Activated naive CD4-positive, alpha-beta T cell treated with anti-CD3 and anti-CD28 coated beads for 36 hours (primary cell): ENCODE results near the gene NDUFB5. TPM values are rescaled to one million over a fixed set of nuclear protein-coding genes. Genes with fewer than 3 reads are reported as not detected.

Experiments
- CTCF ChIA-PET: fragments of 350-600 bp; sonication (Branson Sonifier 250); formaldehyde crosslinking; loops from one replicate; lab custom pipeline; 2021; ENCODE audit warnings: antibody characterized with exemption; lab: Charles Lee
- DNase-seq: peaks from one replicate; pipeline ENCODE4 v3.0.0-alpha.2; 2020
- H3K27ac Mint-ChIP-seq: one replicate; pipeline ENCODE4 v1.8.0; 2021; ENCODE audit warnings: mild to moderate bottlenecking, mixed read lengths
- H3K27me3 Mint-ChIP-seq: one replicate; pipeline ENCODE4 v1.8.0; 2021; ENCODE audit warnings: low read depth, mixed read lengths
- H3K36me3 Mint-ChIP-seq: one replicate; pipeline ENCODE4 v1.8.0; 2021; ENCODE audit warnings: low read depth, mixed read lengths
- H3K4me1 Mint-ChIP-seq: one replicate; pipeline ENCODE4 v1.8.0; 2021; ENCODE audit warnings: low read depth, mixed read lengths
- H3K4me3 Mint-ChIP-seq: one replicate; pipeline ENCODE4 v1.8.0; 2021; ENCODE audit warnings: mild to moderate bottlenecking, moderate library complexity, mixed read lengths
- H3K9me3 Mint-ChIP-seq: one replicate; pipeline ENCODE4 v1.8.0; 2021; ENCODE audit warnings: mixed read lengths
- intact Hi-C: fragments of 100-400 bp; cut with micrococcal nuclease; formaldehyde crosslinking; loops from one replicate; pipeline ENCODE4 v1.15.1; 2023
- total RNA-seq, 2 experiments: library from RNA; stranded (reverse); gene quantifications; one replicate each; pipeline ENCODE4 v1.2.3, GENCODE V29; 2021

NDUFB5 gene
- total RNA-seq: 100 to 1,000 TPM; 148 to 151 TPM

DNA sequence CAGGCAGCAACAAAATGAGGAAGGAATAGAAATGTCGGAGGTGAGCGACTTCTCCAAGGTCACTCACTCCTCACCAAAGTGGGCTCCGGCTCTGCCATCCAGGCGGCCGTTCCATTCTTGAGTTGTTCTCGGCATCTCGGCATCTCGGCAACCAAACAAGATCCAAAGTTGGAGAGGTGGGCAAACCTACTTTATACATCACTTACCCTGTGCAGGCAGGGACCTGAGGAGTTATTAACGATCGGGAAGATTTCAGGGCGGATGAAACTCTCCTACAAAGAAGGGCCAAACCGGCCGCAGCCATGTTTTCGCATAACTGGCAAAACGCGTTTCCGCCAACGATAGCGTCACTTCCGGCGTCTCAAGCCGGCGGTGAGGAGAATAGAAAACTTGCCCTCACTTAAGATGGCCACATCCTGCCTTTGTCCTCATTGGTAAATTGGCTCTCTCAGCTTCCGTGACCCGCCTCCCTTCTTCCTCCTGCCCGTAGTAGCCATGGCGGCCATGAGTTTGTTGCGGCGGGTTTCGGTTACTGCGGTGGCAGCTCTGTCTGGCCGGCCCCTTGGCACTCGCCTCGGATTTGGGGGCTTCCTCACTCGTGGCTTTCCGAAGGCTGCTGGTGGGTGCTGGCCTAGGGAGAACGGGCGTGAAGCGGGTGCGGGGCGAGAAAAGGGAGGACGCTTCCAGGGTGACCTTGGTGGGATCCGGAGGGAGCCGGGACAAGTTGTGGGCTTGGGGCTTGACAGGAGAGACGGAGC is at the start of gene NDUFB5, which contains the start of gene MRPL47:
Gene NDUFB5, plus strand, starts transcription at position 474 of the 758 bp plus-strand sequence. Its CDS starts 22 bp downstream, at position 496.
Gene MRPL47, minus strand, starts transcription at position 318 of the 758 bp plus-strand sequence. Its CDS starts 14 bp downstream, at position 304.
- Mint-ChIP-seq H3K27me3 (no peaks in the 10 kb centered on the region), H3K27ac (peak within 1 kb of the TSS; percentile 99), H3K4me3 (peak within 1 kb of the TSS; percentile 100), H3K4me1 (peaks cover 48% of the 10 kb centered on the region), H3K9me3 (no peaks in the 10 kb centered on the region), H3K36me3 (peaks cover 19% of the 10 kb centered on the region)
- intact Hi-C loops: loop anchor here (1.0 to 10.0 kb wide), 8 partner anchors 42 to 1380 kb away; partner anchors contain the start of genes ACTL6A, DNAJC19, FXR1 and MFN1
- CTCF ChIA-PET: interaction anchor here (1.0 to 1.3 kb wide), 4 partner anchors 38 to 283 kb away, joined by 3 to 7 read pairs (median 4); no protein-coding TSS in a partner anchor
- DNase-seq: peak; percentile 96

- Mint-ChIP-seq H3K36me3 (peaks cover 1% of the 10 kb centered on the region), H3K4me3 (no peak overlapping the region), H3K27me3 (peaks cover 2% of the 10 kb centered on the region), H3K4me1 (peaks cover 9% of the 10 kb centered on the region), H3K9me3 (no peaks in the 10 kb centered on the region), H3K27ac (no peak overlapping the region)
- DNase-seq: peak; percentile 76
- CTCF ChIA-PET: interaction anchor here (0.6 to 1.7 kb wide), 3 partner anchors 94 to 243 kb away, joined by 3 to 6 read pairs (median 4); no protein-coding TSS in a partner anchor
- intact Hi-C loops: loop anchor here (1.0 to 2.0 kb wide), 6 partner anchors 138 to 1122 kb away; no protein-coding TSS in a partner anchor
These were observed 45.7 kb upstream of the NDUFB5 start for GRCh38 chr3:179558742-179559364.

DNA sequence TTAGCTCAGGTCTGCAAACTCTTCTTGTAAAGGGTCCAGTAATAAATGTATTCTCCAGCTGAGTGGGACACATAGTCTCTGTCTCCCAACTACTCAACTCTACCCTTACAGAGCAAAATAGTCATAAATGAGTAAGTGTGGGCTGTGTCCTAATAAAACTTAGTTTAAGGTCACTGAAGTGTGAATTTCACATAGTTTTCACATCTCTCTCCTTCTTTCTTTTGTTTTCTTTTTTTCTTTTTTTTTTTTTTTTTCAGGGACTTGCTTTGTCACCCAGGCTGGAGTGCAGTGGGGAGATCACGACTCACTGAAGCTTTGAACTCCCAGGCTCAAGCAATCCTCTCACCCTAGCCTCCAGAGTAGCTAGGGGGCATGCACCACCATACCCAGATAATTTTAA is 43.8 kb upstream of the NDUFB5 start:
- Mint-ChIP-seq H3K4me3 (no peak overlapping the region), H3K9me3 (no peaks in the 10 kb centered on the region), H3K36me3 (peaks cover 6% of the 10 kb centered on the region), H3K4me1 (peaks cover 25% of the 10 kb centered on the region), H3K27me3 (peaks cover 2% of the 10 kb centered on the region), H3K27ac (no peak overlapping the region)
- intact Hi-C loops: no loop called here
- CTCF ChIA-PET: interaction anchor here (0.6 to 1.2 kb wide), 5 partner anchors 198 to 710 kb away, joined by 3 to 6 read pairs (median 4); no protein-coding TSS in a partner anchor
- DNase-seq: no peak

DNA sequence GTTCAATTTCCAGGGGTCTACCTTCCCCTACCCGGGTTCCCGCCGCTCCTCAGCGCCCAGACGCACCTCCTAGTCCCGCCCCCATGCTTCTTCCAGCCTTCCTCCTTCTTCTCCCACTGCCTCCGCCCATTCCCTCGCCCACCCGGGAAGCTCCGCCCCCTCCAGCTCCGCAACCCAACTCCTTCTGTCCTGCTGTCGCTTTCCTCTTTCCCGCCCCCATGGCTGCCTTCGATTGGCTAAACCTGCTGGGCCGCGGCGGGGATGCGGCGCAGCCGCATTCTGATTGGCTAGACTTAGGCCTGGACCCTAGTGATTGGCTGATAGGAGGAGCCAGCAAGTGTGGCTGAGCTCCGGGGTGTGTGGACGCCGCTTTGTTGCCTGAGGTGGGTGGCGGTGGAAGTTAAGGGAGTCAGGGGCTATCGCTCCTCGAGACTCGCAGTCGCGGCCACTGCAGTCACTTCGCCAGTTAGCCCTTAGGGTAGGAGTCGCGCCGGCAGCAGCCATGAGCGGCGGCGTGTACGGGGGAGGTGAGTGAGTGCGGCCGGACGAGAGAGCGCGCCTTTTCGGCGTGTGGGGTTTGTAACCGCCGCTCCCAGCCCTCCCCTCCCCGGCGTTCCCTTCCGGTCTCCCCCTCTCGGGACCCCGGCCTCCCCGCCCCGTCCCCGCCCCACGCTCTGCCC is 41.9 kb upstream of the NDUFB5 start, which contains the start of gene ACTL6A:
Gene ACTL6A, plus strand, starts transcription at position 336 of the 680 bp plus-strand sequence. Its CDS starts 167 bp downstream, at position 503.
- intact Hi-C loops: loop anchor here (1.0 to 2.0 kb wide), 10 partner anchors 42 to 1350 kb away; partner anchors contain the start of genes FXR1, MFN1, MRPL47 and NDUFB5
- peaks cover 28% of the 10 kb centered on the region for H3K4me1 Mint-ChIP-seq
- DNase-seq: peak; percentile 99
- H3K9me3 Mint-ChIP-seq: no peaks in the 10 kb centered on the region
- H3K27ac Mint-ChIP-seq: peak within 1 kb of the TSS; percentile 96
- peak within 1 kb of the TSS; percentile 97 for H3K4me3 Mint-ChIP-seq
- peaks cover 2% of the 10 kb centered on the region for H3K27me3 Mint-ChIP-seq
- CTCF ChIA-PET: interaction anchor here (0.6 to 1.4 kb wide), 4 partner anchors 9 to 241 kb away, joined by 3 to 6 read pairs (median 4); no protein-coding TSS in a partner anchor
- peaks cover 6% of the 10 kb centered on the region for H3K36me3 Mint-ChIP-seq

DNA sequence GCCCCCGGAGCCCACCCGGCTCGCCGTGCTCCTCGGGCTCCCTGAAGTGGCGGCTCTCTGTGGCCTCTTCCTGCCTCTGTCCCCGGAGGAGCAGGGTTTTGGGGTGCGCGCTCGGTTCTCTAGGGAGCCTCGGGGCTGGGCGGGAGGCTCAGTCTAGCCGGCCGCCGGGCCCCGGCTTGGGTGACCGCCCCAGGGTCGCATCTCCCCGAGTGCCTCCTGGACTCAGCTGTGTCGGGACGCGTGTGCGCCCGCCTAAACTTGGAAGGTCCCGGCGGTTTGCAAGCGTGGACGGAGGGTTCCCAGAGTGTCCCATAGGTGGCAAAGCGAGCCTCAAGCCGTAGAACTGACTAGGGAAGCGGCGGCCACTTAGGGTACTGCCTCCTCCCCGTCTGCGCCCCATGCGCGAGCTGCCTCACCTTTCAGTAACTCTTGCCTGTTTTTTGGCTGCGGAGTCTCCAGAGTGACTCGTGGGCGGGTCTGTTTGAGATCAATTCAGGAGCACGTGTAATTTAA is 41.3 kb upstream of the NDUFB5 start:
- Mint-ChIP-seq H3K27me3 (peaks cover 2% of the 10 kb centered on the region), H3K27ac (peak overlapping the region; percentile 88), H3K4me3 (peak overlapping the region; percentile 97), H3K36me3 (peaks cover 6% of the 10 kb centered on the region), H3K4me1 (peaks cover 29% of the 10 kb centered on the region), H3K9me3 (no peaks in the 10 kb centered on the region)
- CTCF ChIA-PET: interaction anchor here (0.8 kb wide), 1 partner anchor 242 kb away, joined by 3 read pairs; no protein-coding TSS in a partner anchor
- peak; percentile 81 for DNase-seq
- intact Hi-C loops: loop anchor here (2.0 kb wide), 1 partner anchor 89 kb away; the partner anchor contains the start of gene USP13

DNA sequence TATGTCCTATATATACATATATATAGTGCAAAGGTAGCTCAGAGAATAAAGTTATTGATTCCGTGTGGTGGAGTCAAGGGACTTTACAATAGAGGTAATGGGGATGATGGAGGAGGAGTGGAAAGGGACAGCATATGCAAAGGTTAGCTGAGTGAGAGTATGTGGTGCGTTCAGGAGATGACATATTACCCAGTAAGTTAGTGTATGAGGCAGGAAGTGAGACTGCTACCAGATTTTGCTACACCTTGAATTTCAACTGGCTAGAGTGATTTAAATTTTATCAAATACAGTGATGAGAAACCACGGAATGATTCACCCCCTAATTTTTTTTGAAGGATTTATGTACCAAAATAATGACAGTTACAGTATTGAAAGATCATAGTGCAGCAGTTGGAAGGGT is 39.1 kb upstream of the NDUFB5 start:
- DNase-seq: peak; percentile 36
- intact Hi-C loops: loop anchor here (1.0 kb wide), 1 partner anchor 24 kb away; no protein-coding TSS in a partner anchor
- H3K27ac Mint-ChIP-seq: peak overlapping the region; percentile 77
- H3K9me3 Mint-ChIP-seq: no peaks in the 10 kb centered on the region
- CTCF ChIA-PET: interaction anchor here (1.3 kb wide), 1 partner anchor 145 kb away, joined by 5 read pairs; no protein-coding TSS in a partner anchor
- H3K4me3 Mint-ChIP-seq: peak overlapping the region; percentile 5
- H3K27me3 Mint-ChIP-seq: peaks cover 2% of the 10 kb centered on the region
- H3K4me1 Mint-ChIP-seq: peaks cover 31% of the 10 kb centered on the region
- peaks cover 6% of the 10 kb centered on the region for H3K36me3 Mint-ChIP-seq

- H3K27me3 Mint-ChIP-seq: no peaks in the 10 kb centered on the region
- H3K27ac Mint-ChIP-seq: no peak overlapping the region
- CTCF ChIA-PET: interaction anchor here (1.6 kb wide), 1 partner anchor 12 kb away, joined by 3 read pairs; no protein-coding TSS in a partner anchor
- intact Hi-C loops: no loop called here
- no peaks in the 10 kb centered on the region for H3K9me3 Mint-ChIP-seq
- no peaks in the 10 kb centered on the region for H3K4me1 Mint-ChIP-seq
- H3K36me3 Mint-ChIP-seq: peaks cover 37% of the 10 kb centered on the region
- no peak overlapping the region for H3K4me3 Mint-ChIP-seq
- no peak for DNase-seq
These were observed 23.6 kb upstream of the NDUFB5 start for GRCh38 chr3:179580992-179581391.

DNA sequence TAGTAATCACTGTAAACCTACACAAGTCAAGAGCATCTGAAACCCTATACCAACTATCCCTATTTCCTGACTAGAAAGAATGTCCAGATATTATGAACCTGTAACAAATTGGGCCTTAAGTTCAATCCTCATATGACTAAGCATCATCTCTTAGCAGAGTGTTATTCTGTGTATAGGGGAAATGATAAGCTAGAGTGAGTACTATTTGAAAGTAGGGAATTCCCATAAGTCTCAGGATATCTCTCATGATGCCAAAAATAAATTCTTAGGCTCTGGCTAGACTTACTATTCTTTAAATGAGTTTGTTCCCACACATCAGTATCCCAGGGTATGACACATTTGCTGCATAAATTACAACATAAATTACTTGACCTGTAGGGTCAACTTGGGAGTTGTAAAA is 15.5 kb upstream of the NDUFB5 start:
- CTCF ChIA-PET: no interaction called here
- intact Hi-C loops: loop anchor here (1.0 kb wide), 1 partner anchor 24 kb away; no protein-coding TSS in a partner anchor
- Mint-ChIP-seq H3K4me3 (no peak overlapping the region), H3K9me3 (no peaks in the 10 kb centered on the region), H3K27ac (peak overlapping the region; percentile 51), H3K36me3 (peaks cover 19% of the 10 kb centered on the region), H3K4me1 (peaks cover 15% of the 10 kb centered on the region), H3K27me3 (no peaks in the 10 kb centered on the region)
- no peak for DNase-seq

DNA sequence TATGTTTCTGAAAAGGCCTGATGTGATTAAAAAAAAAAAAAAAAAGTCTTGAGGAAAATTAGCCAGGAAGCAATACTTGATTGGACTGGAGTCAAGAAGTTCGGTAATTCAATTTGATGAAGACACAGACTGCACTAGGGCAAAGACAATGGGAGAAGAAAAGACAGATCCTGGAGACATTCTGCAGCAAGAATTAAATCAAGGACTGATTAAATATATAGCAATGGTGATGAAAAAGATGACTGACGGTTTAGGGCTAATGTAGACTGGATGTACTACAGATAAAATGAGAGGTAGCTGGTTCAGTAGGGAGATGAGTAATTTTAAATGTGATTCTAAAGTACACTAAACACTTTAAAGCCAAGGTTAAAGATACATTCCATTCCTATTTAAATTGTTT is 13.9 kb upstream of the NDUFB5 start:
- intact Hi-C loops: no loop called here
- no peaks in the 10 kb centered on the region for H3K27me3 Mint-ChIP-seq
- no peaks in the 10 kb centered on the region for H3K9me3 Mint-ChIP-seq
- CTCF ChIA-PET: interaction anchor here (1.0 kb wide), 1 partner anchor 9 kb away, joined by 4 read pairs; no protein-coding TSS in a partner anchor
- DNase-seq: no peak
- H3K4me3 Mint-ChIP-seq: no peak overlapping the region
- H3K27ac Mint-ChIP-seq: peak overlapping the region; percentile 57
- peaks cover 15% of the 10 kb centered on the region for H3K4me1 Mint-ChIP-seq
- H3K36me3 Mint-ChIP-seq: peaks cover 18% of the 10 kb centered on the region

DNA sequence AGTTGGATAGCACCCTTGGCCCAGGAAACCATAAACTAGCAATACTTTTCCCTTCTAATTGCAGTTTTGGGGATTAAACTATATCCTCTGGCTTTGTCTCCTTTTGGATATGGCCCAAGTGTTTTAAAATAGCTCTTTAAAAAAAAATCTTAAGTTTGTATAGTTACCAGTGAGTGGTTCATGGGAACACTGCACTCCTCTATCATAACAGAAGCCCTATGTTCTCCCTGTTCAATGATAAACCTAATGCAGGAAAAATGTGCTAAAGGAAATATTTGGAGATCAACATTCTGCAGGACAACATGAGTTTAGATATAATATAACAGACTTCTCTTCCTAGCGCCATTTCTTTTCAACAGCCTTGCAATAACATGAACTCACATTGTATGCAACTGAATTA is 13.3 kb upstream of the NDUFB5 start:
- H3K36me3 Mint-ChIP-seq: peaks cover 14% of the 10 kb centered on the region
- H3K27me3 Mint-ChIP-seq: no peaks in the 10 kb centered on the region
- H3K4me1 Mint-ChIP-seq: peaks cover 15% of the 10 kb centered on the region
- DNase-seq: no peak
- no peak overlapping the region for H3K4me3 Mint-ChIP-seq
- H3K27ac Mint-ChIP-seq: peak overlapping the region; percentile 57
- CTCF ChIA-PET: no interaction called here
- H3K9me3 Mint-ChIP-seq: no peaks in the 10 kb centered on the region
- intact Hi-C loops: no loop called here

GRCh38 chr3:179599531-179599930 is 5.1 kb upstream of the NDUFB5 start:
- H3K4me1 Mint-ChIP-seq: peaks cover 7% of the 10 kb centered on the region
- H3K36me3 Mint-ChIP-seq: peaks cover 16% of the 10 kb centered on the region
- DNase-seq: no peak
- no peaks in the 10 kb centered on the region for H3K9me3 Mint-ChIP-seq
- H3K27me3 Mint-ChIP-seq: no peaks in the 10 kb centered on the region
- CTCF ChIA-PET: interaction anchor here (0.8 kb wide), 1 partner anchor 9 kb away, joined by 4 read pairs; no protein-coding TSS in a partner anchor
- no peak overlapping the region for H3K27ac Mint-ChIP-seq
- intact Hi-C loops: no loop called here
- H3K4me3 Mint-ChIP-seq: no peak overlapping the region
